Tibial nerve (tissue), 4 donors: ENCODE results near the gene ATXN7L1. TPM values are rescaled to one million over a fixed set of nuclear protein-coding genes. Genes with fewer than 3 reads are reported as not detected.

Experiments used
- DNase-seq, 2 donors: peaks; one replicate each; pipeline ENCODE4 v3.0.0-alpha.2; 2019; ENCODE audit warnings: low spot score in 2 of 2
- H3K27ac ChIP-seq, 4 donors: fragments of 200-600 bp; sonication (generic) in 3 of 4; one replicate each; pipeline ENCODE4 v1.5.1; 2017 to 2019; ENCODE audit warnings: mild to moderate bottlenecking in 1 of 4
- H3K27me3 ChIP-seq, 2 donors: fragments of 200-600 bp; sonication (generic) in 1 of 2; one replicate each; pipeline versions ENCODE4 v1.5.1 to v1.6.0; 2017 to 2019
- H3K36me3 ChIP-seq, 3 donors: fragments of 200-600 bp; sonication (generic); one replicate each; pipeline ENCODE4 v1.5.1; 2018 to 2019
- H3K4me1 ChIP-seq, 4 donors: fragments of 200-600 bp; sonication (generic) in 3 of 4; one replicate each; pipeline ENCODE4 v1.5.1; 2017 to 2019
- H3K4me3 ChIP-seq, 4 donors: fragments of 200-600 bp; sonication (generic) in 3 of 4; one replicate each; pipeline ENCODE4 v1.5.1; 2017 to 2019; ENCODE audit warnings: mild to moderate bottlenecking in 1 of 4, moderate library complexity in 1 of 4
- H3K9me3 ChIP-seq, 4 donors: fragments of 200-600 bp; sonication (generic) in 3 of 4; one replicate each; pipeline ENCODE4 v1.5.1; 2017 to 2019
- EP300 ChIP-seq, 2 donors: sonication (generic); formaldehyde crosslinking; IDR thresholded peaks; one replicate each; pipeline ENCODE4 v1.6.1; 2017; ENCODE audit warnings: antibody characterized with exemption in 2 of 2, mild to moderate bottlenecking in 1 of 2
- POLR2A ChIP-seq, 2 donors: fragments of 450-650 bp; IDR thresholded peaks; one replicate each; pipeline ENCODE4 v1.6.1; 2017; ENCODE audit warnings: antibody characterized with exemption in 2 of 2, mild to moderate bottlenecking in 2 of 2, moderate library complexity in 2 of 2
- WGBS, 2 donors: methylation state at CpG; one replicate each; pipeline ENCODE4 v1.1.5; 2018; 5-methylcytosine and 5-hydroxymethylcytosine counted together
- total RNA-seq, 4 donors: library from RNA; depleted of rRNA; stranded (reverse); fragments of >200 nt; gene quantifications; one replicate each; pipeline ENCODE4 v1.1.0, GENCODE V29; 2016
- TF ChIP-seq, protein P1 (sequence below), 5 experiments: fragments of 200-600 bp in 3 of 5; fragments of 450-650 bp in 2 of 5; sonication (generic) in 3 of 5; IDR thresholded peaks; one replicate each; pipeline ENCODE4 v1.5.1; 2016 to 2019; ENCODE audit warnings: antibody characterized with exemption in 5 of 5, mild to moderate bottlenecking in 3 of 5, moderate library complexity in 2 of 5

Gene ATXN7L1
- total RNA-seq, 4 donors from 2014 or later = 14.6 to 22.5 (median 19.1) TPM

DNA sequence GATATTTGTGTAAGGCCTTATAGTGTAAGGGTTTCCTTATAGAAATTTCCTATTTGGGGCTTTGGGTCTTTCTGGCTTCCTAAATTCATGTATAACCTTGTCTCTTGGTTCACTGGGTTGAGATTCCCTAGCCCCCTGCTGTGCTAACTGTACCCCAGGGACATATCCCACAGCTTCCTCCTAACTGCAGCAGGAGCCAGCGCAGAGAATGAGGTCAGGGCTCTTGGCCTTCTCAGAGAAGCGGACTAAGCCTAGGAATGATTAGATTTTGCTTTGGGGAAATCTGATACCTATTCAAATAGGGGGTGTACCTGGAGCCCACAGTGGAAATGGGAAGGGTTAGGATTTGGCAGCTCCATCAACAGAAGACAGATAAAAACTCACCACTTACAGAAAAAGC is 157.0 kb downstream of the ATXN7L1 start:
- Histone ChIP-seq H3K4me1 (peaks cover 0 to 19% (median 0%) of the 10 kb centered on the region in 4 donors), H3K27ac (no peak overlapping the region), H3K27me3 (no peaks in the 10 kb centered on the region), H3K9me3 (no peaks in the 10 kb centered on the region), H3K4me3 (no peak overlapping the region), H3K36me3 (no peaks in the 10 kb centered on the region)
- WGBS, 2 donors = 84 to 93% methylated on average over 2 of the region's 2 CpGs
- TF ChIP-seq, protein P1, sequence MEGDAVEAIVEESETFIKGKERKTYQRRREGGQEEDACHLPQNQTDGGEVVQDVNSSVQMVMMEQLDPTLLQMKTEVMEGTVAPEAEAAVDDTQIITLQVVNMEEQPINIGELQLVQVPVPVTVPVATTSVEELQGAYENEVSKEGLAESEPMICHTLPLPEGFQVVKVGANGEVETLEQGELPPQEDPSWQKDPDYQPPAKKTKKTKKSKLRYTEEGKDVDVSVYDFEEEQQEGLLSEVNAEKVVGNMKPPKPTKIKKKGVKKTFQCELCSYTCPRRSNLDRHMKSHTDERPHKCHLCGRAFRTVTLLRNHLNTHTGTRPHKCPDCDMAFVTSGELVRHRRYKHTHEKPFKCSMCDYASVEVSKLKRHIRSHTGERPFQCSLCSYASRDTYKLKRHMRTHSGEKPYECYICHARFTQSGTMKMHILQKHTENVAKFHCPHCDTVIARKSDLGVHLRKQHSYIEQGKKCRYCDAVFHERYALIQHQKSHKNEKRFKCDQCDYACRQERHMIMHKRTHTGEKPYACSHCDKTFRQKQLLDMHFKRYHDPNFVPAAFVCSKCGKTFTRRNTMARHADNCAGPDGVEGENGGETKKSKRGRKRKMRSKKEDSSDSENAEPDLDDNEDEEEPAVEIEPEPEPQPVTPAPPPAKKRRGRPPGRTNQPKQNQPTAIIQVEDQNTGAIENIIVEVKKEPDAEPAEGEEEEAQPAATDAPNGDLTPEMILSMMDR (IDR thresholded peaks at IDR 0.05) = no peak
- DNase-seq = no peak

DNA sequence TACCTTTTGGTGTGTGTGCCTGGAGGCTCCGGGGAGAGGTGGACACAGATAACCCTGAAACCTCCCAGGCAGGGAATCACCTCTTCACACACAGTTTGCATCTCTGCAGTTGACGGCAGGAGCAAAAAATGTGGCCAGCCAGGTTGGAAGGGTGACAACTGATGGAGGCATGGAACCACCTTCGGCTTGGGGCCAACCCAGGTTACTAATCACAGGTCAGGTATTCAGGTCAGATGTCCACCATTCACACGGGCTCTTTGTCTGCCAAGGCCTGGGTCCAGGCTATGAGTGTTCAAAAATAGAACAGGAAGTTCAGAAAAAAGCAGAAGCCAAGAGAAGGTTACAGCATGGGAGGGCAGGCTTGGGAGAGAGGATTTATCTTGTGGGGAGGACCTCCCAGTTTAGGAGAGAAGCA is 157.9 kb downstream of the ATXN7L1 start:
- Histone ChIP-seq H3K27ac (no peak overlapping the region), H3K4me1 (peaks cover 0 to 13% (median 0%) of the 10 kb centered on the region in 4 donors), H3K27me3 (no peaks in the 10 kb centered on the region), H3K36me3 (no peaks in the 10 kb centered on the region), H3K9me3 (no peaks in the 10 kb centered on the region), H3K4me3 (no peak overlapping the region)
- DNase-seq = no peak
- WGBS, 2 donors = 67 to 68% methylated on average over 4 of the region's 4 CpGs
- TF ChIP-seq EP300 (IDR thresholded peaks at IDR 0.05) (no peak), POLR2A (IDR thresholded peaks at IDR 0.05) (no peak)
- TF ChIP-seq, protein P1 (IDR thresholded peaks at IDR 0.05) = no peak

DNA sequence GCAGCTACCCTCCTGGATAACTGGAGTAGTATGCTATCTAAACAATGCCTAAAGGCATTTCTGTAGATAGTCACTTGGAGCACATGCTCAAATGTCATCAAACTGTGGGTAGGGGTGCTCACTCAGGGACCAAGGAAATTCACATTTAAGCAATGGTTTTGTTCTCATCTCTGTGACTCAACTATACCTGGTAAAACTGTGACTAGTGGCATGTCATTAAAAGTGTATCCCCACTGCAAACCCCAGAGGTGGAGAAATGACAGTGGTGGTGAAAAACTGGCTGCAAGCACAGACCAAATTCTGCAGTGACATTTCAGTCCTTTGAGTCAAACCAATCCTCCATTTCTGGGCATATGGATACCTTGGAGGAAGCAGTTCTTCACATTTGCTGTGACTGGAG is 160.9 kb downstream of the ATXN7L1 start:
- H3K4me1 ChIP-seq = peaks cover 0 to 12% (median 0%) of the 10 kb centered on the region in 4 donors
- no peak for TF ChIP-seq EP300 (IDR thresholded peaks at IDR 0.05)
- no peak for TF ChIP-seq POLR2A (IDR thresholded peaks at IDR 0.05)
- TF ChIP-seq, protein P1 (IDR thresholded peaks at IDR 0.05) = no peak
- peaks cover 0 to 10% (median 0%) of the 10 kb centered on the region in 3 donors for H3K36me3 ChIP-seq
- no peak overlapping the region for H3K27ac ChIP-seq
- no peak overlapping the region for H3K4me3 ChIP-seq
- DNase-seq = no peak
- H3K9me3 ChIP-seq = peaks cover 0 to 19% (median 4%) of the 10 kb centered on the region in 4 donors
- no peaks in the 10 kb centered on the region for H3K27me3 ChIP-seq

DNA sequence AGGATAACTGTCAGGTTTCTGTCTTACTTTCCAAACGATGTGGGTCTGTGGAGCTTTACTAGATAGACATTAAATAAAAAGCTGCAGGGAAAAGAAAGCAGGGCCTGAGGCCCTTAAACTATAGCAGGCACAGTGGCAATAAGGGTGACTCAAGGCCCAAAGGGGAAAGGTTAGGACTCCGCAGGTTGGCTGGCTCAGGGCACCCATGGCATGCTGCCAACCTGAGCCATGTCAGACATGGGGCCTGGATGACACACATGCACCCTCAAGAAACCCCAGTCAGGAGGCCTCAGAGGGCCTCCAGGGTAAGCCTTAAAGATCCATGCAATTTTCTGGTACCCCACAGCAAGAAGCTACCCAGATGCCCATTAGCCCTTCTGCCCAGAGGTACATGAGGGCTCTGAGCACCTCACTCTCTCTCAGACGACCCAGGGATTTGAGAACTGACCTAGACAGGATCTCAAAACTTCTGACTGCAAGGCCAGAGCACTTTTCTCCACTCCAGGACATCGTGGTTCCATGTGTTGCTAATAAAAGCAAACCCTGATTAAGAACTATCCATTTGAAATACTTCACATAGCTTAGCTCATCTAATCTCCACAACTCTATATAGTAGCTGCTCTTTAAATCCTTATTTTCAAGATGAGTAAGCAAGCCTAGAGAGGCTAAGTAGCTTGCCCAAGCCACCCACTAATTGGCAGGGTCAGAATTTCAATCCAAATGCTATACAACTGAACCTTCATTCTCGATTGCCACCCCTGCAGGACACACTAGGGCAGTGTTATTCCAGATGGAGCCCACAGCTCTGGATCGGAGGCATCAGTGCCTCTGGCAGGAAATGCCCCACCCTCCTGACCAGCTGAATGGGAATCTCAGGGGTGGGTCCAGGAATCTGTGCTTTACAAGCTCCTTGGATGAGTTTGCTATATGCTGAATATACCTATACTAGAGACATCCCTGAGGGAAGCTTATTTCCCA is 162.6 kb downstream of the ATXN7L1 start:
- 40 to 53% methylated on average over 5 to 6 of the region's 6 CpGs for WGBS, 2 donors
- Histone ChIP-seq H3K27ac (no peak overlapping the region), H3K4me1 (peaks cover 0 to 3% (median 0%) of the 10 kb centered on the region in 4 donors), H3K27me3 (no peaks in the 10 kb centered on the region), H3K9me3 (peaks cover 0 to 19% (median 4%) of the 10 kb centered on the region in 4 donors), H3K36me3 (peaks cover 0 to 10% (median 0%) of the 10 kb centered on the region in 3 donors), H3K4me3 (no peak overlapping the region)
- TF ChIP-seq, protein P1 (IDR thresholded peaks at IDR 0.05) = no peak
- TF ChIP-seq EP300 (IDR thresholded peaks at IDR 0.05) (no peak), POLR2A (IDR thresholded peaks at IDR 0.05) (no peak)
- no peak for DNase-seq

DNA sequence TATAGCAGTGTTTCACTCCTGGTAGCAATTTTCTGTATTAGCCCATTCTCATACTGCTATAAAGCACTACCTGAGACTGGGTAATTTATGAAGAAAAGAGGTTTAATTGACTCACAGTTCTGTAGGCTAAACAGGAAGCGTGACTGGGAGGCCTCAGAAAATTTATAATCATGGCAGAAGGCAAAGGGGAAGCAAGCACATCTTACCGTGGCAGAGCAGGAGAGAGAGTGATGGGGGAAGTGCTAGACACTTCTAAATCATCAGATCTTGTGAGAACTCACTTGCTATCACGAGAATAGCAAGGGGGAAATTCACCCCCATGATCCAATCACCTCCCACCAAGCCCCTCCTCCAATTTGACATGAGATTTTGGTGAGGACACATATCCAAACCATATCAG is 163.5 kb downstream of the ATXN7L1 start:
- TF ChIP-seq, protein P1 (IDR thresholded peaks at IDR 0.05) = no peak
- TF ChIP-seq POLR2A (IDR thresholded peaks at IDR 0.05) (no peak), EP300 (IDR thresholded peaks at IDR 0.05) (no peak)
- Histone ChIP-seq H3K27ac (no peak overlapping the region), H3K27me3 (no peaks in the 10 kb centered on the region), H3K36me3 (peaks cover 0 to 10% (median 0%) of the 10 kb centered on the region in 3 donors), H3K4me3 (no peak overlapping the region), H3K9me3 (peaks cover 0 to 19% (median 4%) of the 10 kb centered on the region in 4 donors), H3K4me1 (peaks cover 0 to 9% (median 1%) of the 10 kb centered on the region in 4 donors)
- DNase-seq = no peak
- WGBS, 2 donors = 84 to 92% methylated on average over 3 of the region's 3 CpGs
